HEK293 (cell line): ENCODE results near the gene NKAPD1.

ENCODE experiments used
- KLF8 ChIP-seq: fragments of 450-650 bp; formaldehyde crosslinking; IDR thresholded peaks from 2 replicates; pipeline ENCODE4 v1.5.1; 2016; ENCODE audit warnings: missing biosample characterization, missing genetic modification characterization
- RBAK ChIP-seq: fragments of 450-650 bp; formaldehyde crosslinking; IDR thresholded peaks from 2 replicates; pipeline ENCODE4 v1.5.1; 2016; ENCODE audit warnings: missing biosample characterization, missing genetic modification characterization
- REST ChIP-seq: fragments of 450-650 bp; formaldehyde crosslinking; IDR thresholded peaks from 2 replicates; pipeline ENCODE4 v1.5.1; 2016; ENCODE audit warnings: missing biosample characterization, missing genetic modification characterization
- SCRT1 ChIP-seq: fragments of 450-650 bp; formaldehyde crosslinking; IDR thresholded peaks from 2 replicates; pipeline ENCODE4 v1.5.1; 2016; ENCODE audit warnings: missing biosample characterization, missing genetic modification characterization, borderline replicate concordance
- WT1 ChIP-seq: fragments of 450-650 bp; formaldehyde crosslinking; IDR thresholded peaks from 2 replicates; pipeline ENCODE4 v1.5.1; 2016; ENCODE audit warnings: missing biosample characterization, missing genetic modification characterization
- ZFP69B ChIP-seq: fragments of 450-650 bp; formaldehyde crosslinking; IDR thresholded peaks from 2 replicates; pipeline ENCODE4 v1.5.1; 2016; ENCODE audit warnings: missing biosample characterization, missing genetic modification characterization
- ZIC2 ChIP-seq: fragments of 450-650 bp; formaldehyde crosslinking; IDR thresholded peaks from 2 replicates; pipeline ENCODE4 v1.5.1; 2016; ENCODE audit warnings: missing biosample characterization, missing genetic modification characterization
- ZNF10 ChIP-seq: fragments of 450-650 bp; formaldehyde crosslinking; IDR thresholded peaks from 2 replicates; pipeline ENCODE4 v1.5.1; 2017; ENCODE audit warnings: missing biosample characterization, missing genetic modification characterization
- ZNF114 ChIP-seq: fragments of 450-650 bp; formaldehyde crosslinking; IDR thresholded peaks from 2 replicates; pipeline ENCODE4 v1.5.0; 2017; ENCODE audit warnings: missing biosample characterization, missing genetic modification characterization
- ZNF133 ChIP-seq: fragments of 450-650 bp; formaldehyde crosslinking; IDR thresholded peaks from 2 replicates; pipeline ENCODE4 v1.5.1; 2016; ENCODE audit warnings: missing biosample characterization, missing genetic modification characterization
- ZNF302 ChIP-seq: fragments of 450-650 bp; formaldehyde crosslinking; IDR thresholded peaks from 2 replicates; pipeline ENCODE4 v1.5.1; 2016; ENCODE audit warnings: missing biosample characterization, missing genetic modification characterization, low read depth
- ZNF398 ChIP-seq: fragments of 450-650 bp; formaldehyde crosslinking; IDR thresholded peaks from 2 replicates; pipeline ENCODE4 v1.5.1; 2017; ENCODE audit warnings: missing biosample characterization, missing genetic modification characterization
- ZNF48 ChIP-seq: fragments of 450-650 bp; formaldehyde crosslinking; IDR thresholded peaks from 2 replicates; pipeline ENCODE4 v1.5.1; 2016; ENCODE audit warnings: missing biosample characterization, missing genetic modification characterization
- ZNF501 ChIP-seq: fragments of 450-650 bp; formaldehyde crosslinking; IDR thresholded peaks from 2 replicates; pipeline ENCODE4 v1.5.1; 2016; ENCODE audit warnings: missing biosample characterization, missing genetic modification characterization
- ZNF518A ChIP-seq: fragments of 450-650 bp; formaldehyde crosslinking; conservative IDR thresholded peaks from 2 replicates; pipeline ENCODE4 v1.5.1; 2016; ENCODE audit warnings: low read depth, missing biosample characterization, missing genetic modification characterization
- ZNF530 ChIP-seq: fragments of 450-650 bp; formaldehyde crosslinking; IDR thresholded peaks from 2 replicates; pipeline ENCODE4 v1.5.1; 2016; ENCODE audit warnings: low read depth, missing biosample characterization, missing genetic modification characterization
- ZNF544 ChIP-seq: fragments of 450-650 bp; formaldehyde crosslinking; IDR thresholded peaks from 2 replicates; pipeline ENCODE4 v1.5.0; 2017; ENCODE audit warnings: missing biosample characterization, missing genetic modification characterization
- ZNF623 ChIP-seq: fragments of 450-650 bp; formaldehyde crosslinking; IDR thresholded peaks from 2 replicates; pipeline ENCODE4 v1.5.1; 2016; ENCODE audit warnings: missing biosample characterization, missing genetic modification characterization
- ZSCAN23 ChIP-seq: fragments of 450-650 bp; formaldehyde crosslinking; IDR thresholded peaks from 2 replicates; pipeline ENCODE4 v1.5.1; 2016; ENCODE audit warnings: missing biosample characterization, missing genetic modification characterization
- TF ChIP-seq, protein P1 (sequence below): fragments of 450-650 bp; formaldehyde crosslinking; IDR thresholded peaks from 2 replicates; pipeline ENCODE4 v1.5.1; 2016; ENCODE audit warnings: missing biosample characterization, missing genetic modification characterization, borderline replicate concordance
- TF ChIP-seq, protein P2 (sequence below): sonication (generic); formaldehyde crosslinking; IDR thresholded peaks from 2 replicates; pipeline ENCODE4 v1.8.1; 2022; ENCODE audit warnings: mild to moderate bottlenecking, moderate library complexity, missing genetic modification reagents

Gene NKAPD1

GRCh38 chr11:112073941-112074811 is at the start of gene NKAPD1, which contains the start of gene PIH1D2 (continued):
- TF ChIP-seq, protein P1, sequence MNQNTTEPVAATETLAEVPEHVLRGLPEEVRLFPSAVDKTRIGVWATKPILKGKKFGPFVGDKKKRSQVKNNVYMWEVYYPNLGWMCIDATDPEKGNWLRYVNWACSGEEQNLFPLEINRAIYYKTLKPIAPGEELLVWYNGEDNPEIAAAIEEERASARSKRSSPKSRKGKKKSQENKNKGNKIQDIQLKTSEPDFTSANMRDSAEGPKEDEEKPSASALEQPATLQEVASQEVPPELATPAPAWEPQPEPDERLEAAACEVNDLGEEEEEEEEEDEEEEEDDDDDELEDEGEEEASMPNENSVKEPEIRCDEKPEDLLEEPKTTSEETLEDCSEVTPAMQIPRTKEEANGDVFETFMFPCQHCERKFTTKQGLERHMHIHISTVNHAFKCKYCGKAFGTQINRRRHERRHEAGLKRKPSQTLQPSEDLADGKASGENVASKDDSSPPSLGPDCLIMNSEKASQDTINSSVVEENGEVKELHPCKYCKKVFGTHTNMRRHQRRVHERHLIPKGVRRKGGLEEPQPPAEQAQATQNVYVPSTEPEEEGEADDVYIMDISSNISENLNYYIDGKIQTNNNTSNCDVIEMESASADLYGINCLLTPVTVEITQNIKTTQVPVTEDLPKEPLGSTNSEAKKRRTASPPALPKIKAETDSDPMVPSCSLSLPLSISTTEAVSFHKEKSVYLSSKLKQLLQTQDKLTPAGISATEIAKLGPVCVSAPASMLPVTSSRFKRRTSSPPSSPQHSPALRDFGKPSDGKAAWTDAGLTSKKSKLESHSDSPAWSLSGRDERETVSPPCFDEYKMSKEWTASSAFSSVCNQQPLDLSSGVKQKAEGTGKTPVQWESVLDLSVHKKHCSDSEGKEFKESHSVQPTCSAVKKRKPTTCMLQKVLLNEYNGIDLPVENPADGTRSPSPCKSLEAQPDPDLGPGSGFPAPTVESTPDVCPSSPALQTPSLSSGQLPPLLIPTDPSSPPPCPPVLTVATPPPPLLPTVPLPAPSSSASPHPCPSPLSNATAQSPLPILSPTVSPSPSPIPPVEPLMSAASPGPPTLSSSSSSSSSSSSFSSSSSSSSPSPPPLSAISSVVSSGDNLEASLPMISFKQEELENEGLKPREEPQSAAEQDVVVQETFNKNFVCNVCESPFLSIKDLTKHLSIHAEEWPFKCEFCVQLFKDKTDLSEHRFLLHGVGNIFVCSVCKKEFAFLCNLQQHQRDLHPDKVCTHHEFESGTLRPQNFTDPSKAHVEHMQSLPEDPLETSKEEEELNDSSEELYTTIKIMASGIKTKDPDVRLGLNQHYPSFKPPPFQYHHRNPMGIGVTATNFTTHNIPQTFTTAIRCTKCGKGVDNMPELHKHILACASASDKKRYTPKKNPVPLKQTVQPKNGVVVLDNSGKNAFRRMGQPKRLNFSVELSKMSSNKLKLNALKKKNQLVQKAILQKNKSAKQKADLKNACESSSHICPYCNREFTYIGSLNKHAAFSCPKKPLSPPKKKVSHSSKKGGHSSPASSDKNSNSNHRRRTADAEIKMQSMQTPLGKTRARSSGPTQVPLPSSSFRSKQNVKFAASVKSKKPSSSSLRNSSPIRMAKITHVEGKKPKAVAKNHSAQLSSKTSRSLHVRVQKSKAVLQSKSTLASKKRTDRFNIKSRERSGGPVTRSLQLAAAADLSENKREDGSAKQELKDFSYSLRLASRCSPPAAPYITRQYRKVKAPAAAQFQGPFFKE: no peak
- peak; percentile 66 for TF ChIP-seq ZIC2 (tag by site-specific recombination)
- no peak for TF ChIP-seq ZSCAN23 (tag by site-specific recombination)
- no peak for TF ChIP-seq ZNF398 (tag by site-specific recombination)
- TF ChIP-seq, protein P2, sequence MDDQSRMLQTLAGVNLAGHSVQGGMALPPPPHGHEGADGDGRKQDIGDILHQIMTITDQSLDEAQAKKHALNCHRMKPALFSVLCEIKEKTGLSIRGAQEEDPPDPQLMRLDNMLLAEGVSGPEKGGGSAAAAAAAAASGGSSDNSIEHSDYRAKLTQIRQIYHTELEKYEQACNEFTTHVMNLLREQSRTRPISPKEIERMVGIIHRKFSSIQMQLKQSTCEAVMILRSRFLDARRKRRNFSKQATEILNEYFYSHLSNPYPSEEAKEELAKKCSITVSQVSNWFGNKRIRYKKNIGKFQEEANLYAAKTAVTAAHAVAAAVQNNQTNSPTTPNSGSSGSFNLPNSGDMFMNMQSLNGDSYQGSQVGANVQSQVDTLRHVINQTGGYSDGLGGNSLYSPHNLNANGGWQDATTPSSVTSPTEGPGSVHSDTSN (CRISPR knock-in tag): 0 out of 2 replicates have a peak, but pooled peaks have one; percentile 40
- no peak for TF ChIP-seq ZNF302
- TF ChIP-seq RBAK: no peak
- TF ChIP-seq ZNF623: no peak
- TF ChIP-seq ZNF518A (tag by site-specific recombination): peak; percentile 88
- no peak for TF ChIP-seq ZNF544 (tag by site-specific recombination)
- TF ChIP-seq ZNF114 (tag by site-specific recombination): no peak
- no peak for TF ChIP-seq ZNF133
- TF ChIP-seq ZNF530: no peak
- no peak for TF ChIP-seq ZNF48 (tag by site-specific recombination)
- TF ChIP-seq ZNF10 (tag by site-specific recombination): no peak
- TF ChIP-seq ZFP69B (tag by site-specific recombination): no peak; the same call in 1 of the 2 replicates
- peak; percentile 86 for TF ChIP-seq KLF8 (tag by site-specific recombination)
- TF ChIP-seq SCRT1: no peak
- peak; percentile 58; the same call in 1 of the 2 replicates for TF ChIP-seq ZNF501 (tag by site-specific recombination)
- TF ChIP-seq REST (tag by site-specific recombination): peak; percentile 16; the same call in 1 of the 2 replicates
- TF ChIP-seq WT1 (tag by site-specific recombination): peak; percentile 81
